A549 (cell line): ENCODE results near the gene PLA2G2C. TPM values are rescaled to one million over a fixed set of nuclear protein-coding genes. Genes with fewer than 3 reads are reported as not detected.
A peak's percentile ranks its signal among the peaks of the same experiment; 100 is the strongest.

Experiments
- ATAC-seq, 2 experiments: fragments of 200-7000 bp in 1 of 2; fragments of >200 bp in 1 of 2; cut with Nextera tagmentation in 1 of 2; cut with Tn5 transposase in 1 of 2; 3 replicates each; pipeline versions ENCODE4 v1.8.0 to v1.9.1; 2018 to 2020; ENCODE audit warnings: mild to moderate bottlenecking in 1 of 2, moderate library complexity in 1 of 2
- CTCF ChIA-PET: fragments of 300-600 bp; sonication (Branson Sonifier 250); formaldehyde crosslinking; extraction: SDS; loops from one replicate; lab custom pipeline; 2021; ENCODE audit warnings: antibody characterized with exemption, inconsistent platforms; lab: Yijun Ruan, JAX
- POLR2A ChIA-PET: fragments of 350-600 bp; formaldehyde crosslinking; extraction: SDS; loops from one replicate; lab custom pipeline; 2021; ENCODE audit warnings: antibody characterized with exemption, inconsistent platforms; lab: Yijun Ruan, JAX
- DNase-seq, 2 experiments: peaks; one replicate each; pipeline versions ENCODE4 v3.0.0 to v3.0.0-alpha.2; 2011 to 2016; ENCODE audit warnings: low read depth in 1 of 2, low spot score in 1 of 2
- FAIRE-seq: peaks from 2 replicates; lab custom pipeline; 2011; peaks lifted over from hg19 to GRCh38; lab: Jason Lieb, UNC
- H3K27ac ChIP-seq, 2 experiments: fragments of >200 bp; sonication (Bioruptor Twin); formaldehyde crosslinking; 3 replicates each; pipeline ENCODE4 v1.5.1; 2016 to 2017
- H3K4me1 ChIP-seq: fragments of >200 bp; sonication (Bioruptor Twin); formaldehyde crosslinking; 3 replicates; pipeline ENCODE4 v1.6.1; 2016
- H3K4me2 ChIP-seq: fragments of >200 bp; sonication (Bioruptor Twin); formaldehyde crosslinking; 3 replicates; pipeline ENCODE4 v1.6.1; 2016
- H3K4me3 ChIP-seq: fragments of >200 bp; sonication (Bioruptor Twin); formaldehyde crosslinking; 3 replicates; pipeline ENCODE4 v1.5.1; 2016
- H3K9me3 ChIP-seq: fragments of >200 bp; sonication (Bioruptor Twin); formaldehyde crosslinking; 3 replicates; pipeline ENCODE4 v1.6.1; 2016
- BHLHE40 ChIP-seq: IDR thresholded peaks from 2 replicates; pipeline ENCODE4 v1.6.1; 2012; ENCODE audit warnings: low read depth, low read length, inconsistent platforms
- CBX8 ChIP-seq: fragments of 200-600 bp; sonication (generic); IDR thresholded peaks from 2 replicates; pipeline ENCODE4 v1.6.1; 2016
- CTCF ChIP-seq: fragments of >200 bp; sonication (Bioruptor Twin); formaldehyde crosslinking; IDR thresholded peaks from 3 replicates; pipeline ENCODE4 v1.5.1; 2016
- EP300 ChIP-seq, 2 experiments: fragments of >200 bp; sonication (Bioruptor Twin); formaldehyde crosslinking; IDR thresholded peaks; 2 replicates in 1 of 2; 3 replicates in 1 of 2; pipeline ENCODE4 v1.6.1; 2016 to 2017
- ESRRA ChIP-seq: fragments of 150-350 bp; IDR thresholded peaks from 2 replicates; pipeline ENCODE4 v1.6.1; 2014; ENCODE audit warnings: mild to moderate bottlenecking, low read length, borderline replicate concordance
- HES2 ChIP-seq: fragments of >200 bp; sonication (Bioruptor Twin); formaldehyde crosslinking; IDR thresholded peaks from 2 replicates; pipeline ENCODE4 v1.6.1; 2016
- HEYL ChIP-seq: fragments of 250-450 bp; sonication (Bioruptor Pico); IDR thresholded peaks from 2 replicates; pipeline ENCODE4 v1.8.0; 2021; ENCODE audit warnings: mild to moderate bottlenecking, moderate library complexity
- KDM5A ChIP-seq: fragments of 200-600 bp; sonication (generic); IDR thresholded peaks from 2 replicates; pipeline ENCODE4 v1.6.1; 2016; ENCODE audit warnings: antibody characterized with exemption, mild to moderate bottlenecking
- PHF8 ChIP-seq: fragments of 200-600 bp; sonication (generic); IDR thresholded peaks from 2 replicates; pipeline ENCODE4 v1.6.1; 2016; ENCODE audit warnings: low read depth, mild to moderate bottlenecking, antibody characterized with exemption, moderate library complexity, borderline replicate concordance
- POLR2AphosphoS2 ChIP-seq: conservative IDR thresholded peaks from 2 replicates; pipeline ENCODE4 v1.6.1; 2012; ENCODE audit warnings: low read length, improper control_type of control experiment, inconsistent platforms
- RAD21 ChIP-seq, 2 experiments: fragments of >200 bp in 1 of 2; sonication (Bioruptor Twin) in 1 of 2; formaldehyde crosslinking in 1 of 2; IDR thresholded peaks in 1 of 2; conservative IDR thresholded peaks in 1 of 2; 2 replicates in 1 of 2; 3 replicates in 1 of 2; pipeline ENCODE4 v1.6.1; 2012 to 2018; ENCODE audit warnings: inconsistent platforms in 1 of 2
- RFX5 ChIP-seq: fragments of 450-650 bp; IDR thresholded peaks from 2 replicates; pipeline ENCODE4 v1.7.1; 2014; ENCODE audit warnings: antibody characterized with exemption, mild to moderate bottlenecking, moderate library complexity
- SMC3 ChIP-seq: fragments of >200 bp; sonication (Bioruptor Twin); formaldehyde crosslinking; IDR thresholded peaks from 3 replicates; pipeline ENCODE4 v1.6.1; 2018; ENCODE audit warnings: inconsistent platforms
- ZC3H11A ChIP-seq: fragments of 450-650 bp; IDR thresholded peaks from 2 replicates; pipeline ENCODE4 v1.6.1; 2014; ENCODE audit warnings: antibody characterized with exemption, mild to moderate bottlenecking
- ZFP36 ChIP-seq: fragments of 450-650 bp; IDR thresholded peaks from 2 replicates; pipeline ENCODE4 v1.6.1; 2014; ENCODE audit warnings: borderline replicate concordance; ENCODE audit not compliant: partially characterized antibody
- WGBS: methylation state at CpG from one replicate; pipeline ENCODE4 v1.1.6; 2017; ENCODE audit errors: missing lambda C conversion rate; 5-methylcytosine and 5-hydroxymethylcytosine counted together
- polyA plus RNA-seq, 4 experiments: library from polyadenylated mRNA; depleted of rRNA in 3 of 4; stranded (reverse); fragments of >200 nt; fragmentation: RNase III in 1 of 4; extraction: RNeasy Plus Mini Kit Qiagen cat#74134 plus additional on column Dnase treatment in 1 of 4; gene quantifications; 2 replicates in 3 of 4; 3 replicates in 1 of 4; pipeline ENCODE4 v1.2.3, GENCODE V29; 2011 to 2017
- TF ChIP-seq, protein P1 (sequence below): fragments of 250-450 bp; sonication (Bioruptor Pico); IDR thresholded peaks from 2 replicates; pipeline ENCODE4 v1.5.0; 2021; ENCODE audit warnings: mild to moderate bottlenecking, moderate library complexity, borderline replicate concordance
- TF ChIP-seq, protein P2 (sequence below): fragments of 200-600 bp; sonication (generic); IDR thresholded peaks from 2 replicates; pipeline ENCODE4 v1.6.1; 2016; ENCODE audit warnings: antibody characterized with exemption, mild to moderate bottlenecking, moderate library complexity

The PLA2G2C gene
- polyA plus RNA-seq, 2 of the 4 experiments (the other 2 are of a cell fraction), result not detected

DNA sequence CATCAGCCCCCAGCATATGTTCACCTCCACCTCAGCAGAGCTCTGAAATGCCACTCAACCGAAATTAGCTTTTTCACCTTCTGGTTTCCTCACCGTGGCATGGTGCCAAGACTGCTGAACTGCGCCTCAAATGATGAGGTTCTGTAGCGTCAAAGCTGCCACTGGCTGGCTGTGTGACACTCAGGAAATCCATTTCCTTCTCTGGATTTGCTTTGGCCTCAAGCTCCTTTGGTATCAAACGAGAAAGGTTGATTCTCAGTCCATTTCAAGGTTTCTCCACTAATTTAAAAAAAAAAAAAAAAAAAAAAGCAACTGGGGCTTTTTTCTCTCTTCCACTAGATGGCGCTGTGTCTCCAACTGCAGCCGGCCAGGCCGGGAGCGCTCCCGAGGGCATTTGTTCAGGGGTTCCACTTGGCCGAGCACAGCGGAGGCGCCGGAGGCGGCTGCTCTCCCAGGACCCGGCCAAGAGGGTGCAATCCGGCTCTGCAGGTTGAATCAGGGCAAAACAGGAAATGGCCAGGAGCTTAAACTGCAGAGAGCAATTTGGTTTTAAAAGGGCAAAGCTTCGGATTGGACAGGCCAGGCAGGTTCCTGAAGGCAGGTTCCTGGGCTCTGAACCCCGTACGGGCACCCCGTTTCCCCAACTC lies 26.5 kb upstream of the PLA2G2C start:
- TF ChIP-seq SMC3, result peak; percentile 72
- no peak for TF ChIP-seq EP300 (IDR thresholded peaks at IDR 0.05)
- TF ChIP-seq ZFP36, result no peak
- TF ChIP-seq RFX5, result no peak
- TF ChIP-seq RAD21 (conservative IDR thresholded peaks at IDR 0.05 in 1 of 2, IDR thresholded peaks at IDR 0.05 in 1 of 2), result peak; percentile 69 to 82
- TF ChIP-seq ZC3H11A, result no peak
- peak; percentile 86 for TF ChIP-seq CTCF
- TF ChIP-seq, protein P1, sequence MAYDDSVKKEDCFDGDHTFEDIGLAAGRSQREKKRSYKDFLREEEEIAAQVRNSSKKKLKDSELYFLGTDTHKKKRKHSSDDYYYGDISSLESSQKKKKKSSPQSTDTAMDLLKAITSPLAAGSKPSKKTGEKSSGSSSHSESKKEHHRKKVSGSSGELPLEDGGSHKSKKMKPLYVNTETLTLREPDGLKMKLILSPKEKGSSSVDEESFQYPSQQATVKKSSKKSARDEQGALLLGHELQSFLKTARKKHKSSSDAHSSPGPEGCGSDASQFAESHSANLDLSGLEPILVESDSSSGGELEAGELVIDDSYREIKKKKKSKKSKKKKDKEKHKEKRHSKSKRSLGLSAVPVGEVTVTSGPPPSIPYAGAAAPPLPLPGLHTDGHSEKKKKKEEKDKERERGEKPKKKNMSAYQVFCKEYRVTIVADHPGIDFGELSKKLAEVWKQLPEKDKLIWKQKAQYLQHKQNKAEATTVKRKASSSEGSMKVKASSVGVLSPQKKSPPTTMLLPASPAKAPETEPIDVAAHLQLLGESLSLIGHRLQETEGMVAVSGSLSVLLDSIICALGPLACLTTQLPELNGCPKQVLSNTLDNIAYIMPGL (CRISPR knock-in tag), result no peak
- TF ChIP-seq, protein P2, sequence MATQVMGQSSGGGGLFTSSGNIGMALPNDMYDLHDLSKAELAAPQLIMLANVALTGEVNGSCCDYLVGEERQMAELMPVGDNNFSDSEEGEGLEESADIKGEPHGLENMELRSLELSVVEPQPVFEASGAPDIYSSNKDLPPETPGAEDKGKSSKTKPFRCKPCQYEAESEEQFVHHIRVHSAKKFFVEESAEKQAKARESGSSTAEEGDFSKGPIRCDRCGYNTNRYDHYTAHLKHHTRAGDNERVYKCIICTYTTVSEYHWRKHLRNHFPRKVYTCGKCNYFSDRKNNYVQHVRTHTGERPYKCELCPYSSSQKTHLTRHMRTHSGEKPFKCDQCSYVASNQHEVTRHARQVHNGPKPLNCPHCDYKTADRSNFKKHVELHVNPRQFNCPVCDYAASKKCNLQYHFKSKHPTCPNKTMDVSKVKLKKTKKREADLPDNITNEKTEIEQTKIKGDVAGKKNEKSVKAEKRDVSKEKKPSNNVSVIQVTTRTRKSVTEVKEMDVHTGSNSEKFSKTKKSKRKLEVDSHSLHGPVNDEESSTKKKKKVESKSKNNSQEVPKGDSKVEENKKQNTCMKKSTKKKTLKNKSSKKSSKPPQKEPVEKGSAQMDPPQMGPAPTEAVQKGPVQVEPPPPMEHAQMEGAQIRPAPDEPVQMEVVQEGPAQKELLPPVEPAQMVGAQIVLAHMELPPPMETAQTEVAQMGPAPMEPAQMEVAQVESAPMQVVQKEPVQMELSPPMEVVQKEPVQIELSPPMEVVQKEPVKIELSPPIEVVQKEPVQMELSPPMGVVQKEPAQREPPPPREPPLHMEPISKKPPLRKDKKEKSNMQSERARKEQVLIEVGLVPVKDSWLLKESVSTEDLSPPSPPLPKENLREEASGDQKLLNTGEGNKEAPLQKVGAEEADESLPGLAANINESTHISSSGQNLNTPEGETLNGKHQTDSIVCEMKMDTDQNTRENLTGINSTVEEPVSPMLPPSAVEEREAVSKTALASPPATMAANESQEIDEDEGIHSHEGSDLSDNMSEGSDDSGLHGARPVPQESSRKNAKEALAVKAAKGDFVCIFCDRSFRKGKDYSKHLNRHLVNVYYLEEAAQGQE, result no peak
- 7% methylated on average over 21 of the region's 21 CpGs for WGBS
- peak overlapping the region; percentile 87 to 91 for H3K27ac ChIP-seq
- ATAC-seq, result peak; percentile 76 to 87
- peaks cover 34% of the 10 kb centered on the region for H3K4me1 ChIP-seq
- POLR2A ChIA-PET, result no interaction called here
- peak overlapping the region; percentile 60 for H3K4me2 ChIP-seq
- FAIRE-seq, result no peak
- DNase-seq, result peak; percentile 48 to 50
- CTCF ChIA-PET, result interaction anchor here (0.6 to 11.9 kb wide), 86 partner anchors 8 to 1095 kb away, joined by 3 to 162 read pairs (median 4); partner anchors contain the start of gene PINK1
- no peaks in the 10 kb centered on the region; the same call in 2 of the 3 replicates for H3K9me3 ChIP-seq
- no peak overlapping the region for H3K4me3 ChIP-seq

DNA sequence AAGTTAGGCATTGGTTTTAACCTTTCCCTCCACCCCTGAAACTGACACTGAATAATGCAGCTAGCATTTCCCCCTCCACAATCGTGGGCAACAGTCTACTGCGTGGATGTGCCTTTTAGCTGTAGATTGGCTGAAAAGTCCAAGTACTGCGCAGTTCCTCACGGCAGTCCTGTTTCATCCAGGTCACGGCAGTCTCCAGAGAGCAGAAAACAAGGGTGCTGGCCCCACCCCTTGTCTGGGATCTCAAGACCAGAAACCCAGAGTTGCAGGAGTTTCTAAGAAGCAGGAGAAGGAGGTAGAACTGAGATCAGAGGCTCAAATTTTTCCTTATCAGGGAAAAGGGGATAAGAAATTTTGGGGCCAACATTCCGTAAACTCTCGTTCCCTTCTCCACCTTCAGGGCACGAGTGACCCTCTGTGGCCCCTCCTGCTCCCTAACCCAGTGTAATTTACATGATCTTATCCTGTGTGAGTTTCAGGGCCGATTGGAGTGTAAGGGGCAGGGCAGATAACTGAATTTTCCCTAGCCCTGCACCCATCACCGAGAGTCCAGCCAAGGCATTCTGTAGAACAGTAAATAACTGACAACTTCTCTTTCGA lies 25.9 kb upstream of the PLA2G2C start:
- ATAC-seq (peak in 1 of 2 experiments; percentile 35; a peak in 3 of 6 replicates), FAIRE-seq (no peak), DNase-seq (no peak)
- ChIA-PET CTCF (interaction anchor here (0.5 to 11.9 kb wide), 69 partner anchors 9 to 1095 kb away, joined by 3 to 162 read pairs (median 4); no protein-coding TSS in a partner anchor), POLR2A (no interaction called here)
- Histone ChIP-seq H3K4me1 (peaks cover 34% of the 10 kb centered on the region), H3K4me3 (no peak overlapping the region), H3K27ac (peak overlapping the region; percentile 87 to 91), H3K4me2 (peak overlapping the region; percentile 60), H3K9me3 (no peaks in the 10 kb centered on the region; the same call in 2 of the 3 replicates)
- TF ChIP-seq PHF8, result no peak
- TF ChIP-seq ESRRA, result no peak
- no peak for TF ChIP-seq HEYL
- no peak for TF ChIP-seq CBX8
- no peak for TF ChIP-seq RAD21 (conservative IDR thresholded peaks at IDR 0.05 in 1 of 2, IDR thresholded peaks at IDR 0.05 in 1 of 2)
- TF ChIP-seq HES2, result no peak
- TF ChIP-seq KDM5A, result no peak
- no peak for TF ChIP-seq POLR2AphosphoS2
- TF ChIP-seq CTCF, result no peak
- TF ChIP-seq BHLHE40, result no peak
- 68% methylated on average over 10 of the region's 11 CpGs for WGBS
